Astrocyte (in vitro differentiated cells and primary cell): Measurements from ENCODE around the gene RNGTT. TPM values are rescaled to one million over a fixed set of nuclear protein-coding genes. Genes with fewer than 3 reads are reported as not detected.

Source experiments
- DNase-seq: peaks from one replicate; pipeline ENCODE4 v3.0.0-alpha.2; 2010; ENCODE audit warnings: low read depth
- FAIRE-seq: peaks from 2 replicates; lab custom pipeline; 2011; peaks lifted over from hg19 to GRCh38; lab: Jason Lieb, UNC
- H2AFZ ChIP-seq: 2 replicates; pipeline ENCODE4 v1.6.0; 2012; ENCODE audit warnings: low read depth, low read length, inconsistent platforms
- H3K27ac ChIP-seq: 2 replicates; pipeline ENCODE4 v1.5.1; 2011; ENCODE audit warnings: low read depth, low read length, inconsistent platforms
- H3K27me3 ChIP-seq: 2 replicates; pipeline ENCODE4 v1.6.0; 2011; ENCODE audit warnings: low read length, inconsistent platforms; ENCODE audit not compliant: insufficient read depth
- H3K36me3 ChIP-seq: 2 replicates; pipeline ENCODE4 v1.5.1; 2011; ENCODE audit warnings: low read length, inconsistent platforms; ENCODE audit not compliant: insufficient read depth
- H3K4me1 ChIP-seq: 2 replicates; pipeline ENCODE4 v1.5.1; 2011; ENCODE audit warnings: low read length, inconsistent platforms; ENCODE audit not compliant: insufficient read depth
- H3K4me2 ChIP-seq: 2 replicates; pipeline ENCODE4 v1.6.0; 2012; ENCODE audit warnings: low read length, inconsistent platforms
- H3K4me3 ChIP-seq: 2 replicates; pipeline ENCODE4 v1.5.1; 2011; ENCODE audit warnings: low read depth, mild to moderate bottlenecking, low read length, inconsistent platforms; ENCODE audit not compliant: insufficient read depth
- H3K79me2 ChIP-seq: 2 replicates; pipeline ENCODE4 v1.6.0; 2012; ENCODE audit warnings: mild to moderate bottlenecking, low read length, inconsistent platforms; ENCODE audit not compliant: insufficient read depth
- H3K9ac ChIP-seq: 2 replicates; pipeline ENCODE4 v1.6.0; 2012; ENCODE audit warnings: mild to moderate bottlenecking, low read length, inconsistent platforms
- H3K9me3 ChIP-seq: 2 replicates; pipeline ENCODE4 v1.5.1; 2012; ENCODE audit warnings: low read depth, mild to moderate bottlenecking, low read length, inconsistent platforms; ENCODE audit not compliant: insufficient read depth
- H4K20me1 ChIP-seq: 2 replicates; pipeline ENCODE4 v1.6.0; 2012; ENCODE audit warnings: low read length, inconsistent platforms; ENCODE audit not compliant: insufficient read depth
- H3K27ac Mint-ChIP-seq: one replicate; pipeline ENCODE4 v1.8.0; 2021; ENCODE audit warnings: mild to moderate bottlenecking, mixed read lengths; ENCODE audit not compliant: unreplicated experiment
- H3K27me3 Mint-ChIP-seq: one replicate; pipeline ENCODE4 v1.8.0; 2021; ENCODE audit warnings: low read depth, mixed read lengths; ENCODE audit not compliant: unreplicated experiment
- H3K36me3 Mint-ChIP-seq: one replicate; pipeline ENCODE4 v1.8.0; 2021; ENCODE audit warnings: low read depth, mixed read lengths; ENCODE audit not compliant: unreplicated experiment
- H3K4me1 Mint-ChIP-seq: one replicate; pipeline ENCODE4 v1.8.0; 2021; ENCODE audit warnings: low read depth, mixed read lengths; ENCODE audit not compliant: unreplicated experiment
- H3K4me3 Mint-ChIP-seq: one replicate; pipeline ENCODE4 v1.8.0; 2021; ENCODE audit warnings: mild to moderate bottlenecking, moderate library complexity, mixed read lengths; ENCODE audit not compliant: unreplicated experiment
- H3K9me3 Mint-ChIP-seq: one replicate; pipeline ENCODE4 v1.8.0; 2021; ENCODE audit warnings: mild to moderate bottlenecking, mixed read lengths; ENCODE audit not compliant: unreplicated experiment
- EZH2 ChIP-seq: IDR thresholded peaks from 2 replicates; pipeline ENCODE4 v1.6.1; 2012; ENCODE audit warnings: mild to moderate bottlenecking, low read length, inconsistent platforms; ENCODE audit not compliant: insufficient read depth
- total RNA-seq: library from RNA; stranded (reverse); gene quantifications from 2 replicates; pipeline ENCODE4 v1.2.1, GENCODE V29; 2021
- TF ChIP-seq, protein P1 (sequence below): IDR thresholded peaks from 2 replicates; pipeline ENCODE4 v1.5.1; 2011; ENCODE audit warnings: low read depth, mild to moderate bottlenecking, inconsistent platforms, low read length, moderate library complexity; ENCODE audit not compliant: insufficient read depth

The RNGTT gene
- total RNA-seq, 1 donor from 2014 or later: 16.0 TPM

DNA sequence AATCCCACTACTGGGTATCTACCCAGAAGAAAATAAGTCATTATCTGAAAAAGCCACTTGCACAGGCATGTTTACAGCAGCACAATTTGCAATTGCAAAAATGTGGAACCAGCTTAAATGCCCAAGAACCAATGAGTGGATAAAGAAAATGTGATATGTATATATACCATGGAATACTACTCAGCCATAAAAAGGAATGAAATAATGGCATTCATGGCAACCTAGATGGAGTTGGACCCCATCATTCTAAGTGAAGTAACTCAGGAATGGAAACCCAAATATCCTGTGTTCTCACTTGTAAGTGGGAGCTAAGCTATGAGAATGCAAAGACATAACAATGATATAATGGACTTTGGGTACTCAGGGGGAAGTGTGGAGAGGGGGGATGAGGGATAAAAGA lies 4.6 kb downstream of the RNGTT start:
- H3K4me2 ChIP-seq: no peak overlapping the region
- peaks cover 93% of the 10 kb centered on the region for H3K79me2 ChIP-seq
- H3K9me3 Mint-ChIP-seq: peaks cover 2% of the 10 kb centered on the region
- H3K36me3 Mint-ChIP-seq: peaks cover 5% of the 10 kb centered on the region
- TF ChIP-seq, protein P1, sequence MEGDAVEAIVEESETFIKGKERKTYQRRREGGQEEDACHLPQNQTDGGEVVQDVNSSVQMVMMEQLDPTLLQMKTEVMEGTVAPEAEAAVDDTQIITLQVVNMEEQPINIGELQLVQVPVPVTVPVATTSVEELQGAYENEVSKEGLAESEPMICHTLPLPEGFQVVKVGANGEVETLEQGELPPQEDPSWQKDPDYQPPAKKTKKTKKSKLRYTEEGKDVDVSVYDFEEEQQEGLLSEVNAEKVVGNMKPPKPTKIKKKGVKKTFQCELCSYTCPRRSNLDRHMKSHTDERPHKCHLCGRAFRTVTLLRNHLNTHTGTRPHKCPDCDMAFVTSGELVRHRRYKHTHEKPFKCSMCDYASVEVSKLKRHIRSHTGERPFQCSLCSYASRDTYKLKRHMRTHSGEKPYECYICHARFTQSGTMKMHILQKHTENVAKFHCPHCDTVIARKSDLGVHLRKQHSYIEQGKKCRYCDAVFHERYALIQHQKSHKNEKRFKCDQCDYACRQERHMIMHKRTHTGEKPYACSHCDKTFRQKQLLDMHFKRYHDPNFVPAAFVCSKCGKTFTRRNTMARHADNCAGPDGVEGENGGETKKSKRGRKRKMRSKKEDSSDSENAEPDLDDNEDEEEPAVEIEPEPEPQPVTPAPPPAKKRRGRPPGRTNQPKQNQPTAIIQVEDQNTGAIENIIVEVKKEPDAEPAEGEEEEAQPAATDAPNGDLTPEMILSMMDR: no peak
- TF ChIP-seq EZH2: no peak
- H3K4me3 ChIP-seq: no peak overlapping the region
- H3K27ac ChIP-seq: no peak overlapping the region
- peaks cover 34% of the 10 kb centered on the region for H4K20me1 ChIP-seq
- DNase-seq (no peak), FAIRE-seq (no peak)
- H2AFZ ChIP-seq: no peak overlapping the region
- no peaks in the 10 kb centered on the region for H3K27me3 Mint-ChIP-seq
- H3K9ac ChIP-seq: no peak overlapping the region
- no peaks in the 10 kb centered on the region for H3K36me3 ChIP-seq
- no peak overlapping the region for H3K27ac Mint-ChIP-seq
- no peak overlapping the region for H3K4me3 Mint-ChIP-seq
- no peaks in the 10 kb centered on the region for H3K27me3 ChIP-seq
- no peaks in the 10 kb centered on the region for H3K9me3 ChIP-seq
- no peaks in the 10 kb centered on the region for H3K4me1 ChIP-seq
- peaks cover 4% of the 10 kb centered on the region for H3K4me1 Mint-ChIP-seq

DNA sequence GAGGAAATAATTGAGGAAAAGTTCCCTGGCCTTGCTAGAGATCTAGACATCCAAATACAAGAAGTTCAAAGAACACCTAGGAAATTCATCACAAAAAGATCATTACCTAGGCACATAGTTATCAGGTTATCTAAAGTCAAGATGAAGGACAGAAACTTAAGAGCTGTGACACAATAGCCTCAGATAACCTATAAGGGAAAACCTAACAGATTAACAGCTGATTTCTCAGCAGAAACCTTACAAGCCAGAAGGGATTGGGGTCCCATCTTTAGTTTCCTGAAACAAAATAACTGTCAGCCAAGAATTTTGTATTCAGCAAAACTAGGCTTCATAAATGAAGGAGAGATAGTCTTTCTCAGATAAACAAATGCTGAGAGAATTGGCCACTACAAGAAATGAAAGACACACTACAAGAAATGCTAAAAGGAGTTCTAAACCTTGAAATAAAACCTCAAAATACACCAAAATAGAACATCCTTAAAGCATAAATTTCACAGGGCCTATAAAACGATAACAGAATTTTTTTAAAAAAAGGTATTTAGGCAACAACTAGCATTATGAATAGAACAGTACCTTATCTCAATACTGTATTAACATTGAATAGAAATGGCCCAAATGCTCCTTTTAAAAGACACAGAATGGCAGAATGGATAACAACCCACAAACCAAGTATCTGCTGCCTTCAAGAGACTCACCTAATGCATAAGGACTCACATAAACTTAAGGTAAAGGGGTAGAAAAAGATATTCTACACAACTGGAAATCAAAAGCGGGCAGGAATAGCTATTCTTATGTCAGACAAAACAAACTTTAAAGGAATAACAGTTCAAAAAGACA lies 9.7 kb downstream of the RNGTT start:
- H4K20me1 ChIP-seq: peaks cover 49% of the 10 kb centered on the region
- no peaks in the 10 kb centered on the region for H3K4me1 ChIP-seq
- no peak overlapping the region for H3K4me2 ChIP-seq
- H3K4me1 Mint-ChIP-seq: peaks cover 7% of the 10 kb centered on the region
- no peak overlapping the region for H3K4me3 Mint-ChIP-seq
- no peak overlapping the region for H3K27ac Mint-ChIP-seq
- H2AFZ ChIP-seq: no peak overlapping the region
- H3K36me3 ChIP-seq: no peaks in the 10 kb centered on the region
- H3K9ac ChIP-seq: no peak overlapping the region
- no peak for FAIRE-seq
- no peaks in the 10 kb centered on the region for H3K27me3 ChIP-seq
- TF ChIP-seq, protein P1: no peak
- no peak for TF ChIP-seq EZH2
- peaks cover 12% of the 10 kb centered on the region for H3K9me3 Mint-ChIP-seq
- H3K27me3 Mint-ChIP-seq: no peaks in the 10 kb centered on the region
- no peaks in the 10 kb centered on the region for H3K9me3 ChIP-seq
- H3K27ac ChIP-seq: no peak overlapping the region
- no peak for DNase-seq
- H3K36me3 Mint-ChIP-seq: peaks cover 7% of the 10 kb centered on the region
- H3K79me2 ChIP-seq: peaks cover 91% of the 10 kb centered on the region
- no peak overlapping the region for H3K4me3 ChIP-seq
